Neuronal stem cell (in vitro differentiated cells): ENCODE results near the gene LSMEM2.
A peak's percentile ranks its signal among the peaks of the same experiment; 100 is the strongest.

ENCODE experiments used
- DNase-seq: peaks from one replicate; pipeline ENCODE4 v3.0.0-alpha.2; 2013; ENCODE audit warnings: low spot score
- H2AFZ ChIP-seq: one replicate; pipeline ENCODE4 v1.6.1; 2013; ENCODE audit warnings: mild to moderate bottlenecking, low read length, inconsistent platforms
- H2AK5ac ChIP-seq: 2 replicates; pipeline ENCODE4 v1.6.1; 2013; ENCODE audit warnings: low read depth, mild to moderate bottlenecking, inconsistent platforms, low read length, moderate library complexity, mixed read lengths
- H2BK120ac ChIP-seq: 2 replicates; pipeline ENCODE4 v1.6.1; 2013; ENCODE audit warnings: low read depth, mild to moderate bottlenecking, inconsistent platforms, low read length, moderate library complexity, mixed read lengths
- H2BK12ac ChIP-seq: one replicate; pipeline ENCODE4 v1.6.1; 2013; ENCODE audit warnings: low read length, inconsistent platforms
- H2BK15ac ChIP-seq: 2 replicates; pipeline ENCODE4 v1.6.1; 2013; ENCODE audit warnings: mild to moderate bottlenecking, low read length, inconsistent platforms, mixed read lengths
- H2BK5ac ChIP-seq: one replicate; pipeline ENCODE4 v1.6.1; 2013; ENCODE audit warnings: inconsistent platforms, mild to moderate bottlenecking, low read length, moderate library complexity
- H3K14ac ChIP-seq: one replicate; pipeline ENCODE4 v1.6.1; 2013; ENCODE audit warnings: low read length, inconsistent platforms
- H3K18ac ChIP-seq: 2 replicates; pipeline ENCODE4 v1.6.1; 2013; ENCODE audit warnings: low read length, inconsistent platforms
- H3K23ac ChIP-seq: 2 replicates; pipeline ENCODE4 v1.6.1; 2013; ENCODE audit warnings: low read depth, mild to moderate bottlenecking, mixed read lengths, low read length, inconsistent platforms; ENCODE audit not compliant: poor library complexity
- H3K27ac ChIP-seq: replicated peaks from 3 replicates; pipeline ENCODE4 v1.5.1; 2013; ENCODE audit warnings: low read length, inconsistent platforms
- H3K27me3 ChIP-seq, 3 experiments: 2 replicates each; pipeline ENCODE4 v1.6.1; 2013; ENCODE audit warnings: low read length in 3 of 3, mild to moderate bottlenecking in 2 of 3, inconsistent platforms in 1 of 3, low read depth in 1 of 3, mixed read lengths in 1 of 3, moderate library complexity in 1 of 3; ENCODE audit not compliant: control insufficient read depth in 3 of 3, insufficient read depth in 3 of 3
- H3K36me3 ChIP-seq, 2 donors: replicated peaks in 1 of 2; 2 replicates each; pipeline ENCODE4 v1.6.1; 2013; ENCODE audit warnings: low read length in 2 of 2; ENCODE audit not compliant: control insufficient read depth in 2 of 2, insufficient read depth in 2 of 2
- H3K4ac ChIP-seq: 2 replicates; pipeline ENCODE4 v1.6.1; 2013; ENCODE audit warnings: inconsistent platforms, mild to moderate bottlenecking, low read length, moderate library complexity
- H3K4me1 ChIP-seq, 2 donors: 1 replicate in 1 of 2; 2 replicates in 1 of 2; pipeline ENCODE4 v1.6.1; 2013; ENCODE audit warnings: low read length in 2 of 2, low read depth in 1 of 2; ENCODE audit not compliant: control insufficient read depth in 2 of 2, insufficient read depth in 1 of 2
- H3K4me2 ChIP-seq: one replicate; pipeline ENCODE4 v1.6.1; 2013; ENCODE audit warnings: mild to moderate bottlenecking, low read length, inconsistent platforms; ENCODE audit not compliant: insufficient read depth, poor library complexity, severe bottlenecking
- H3K4me3 ChIP-seq, 2 donors: 2 replicates each; pipeline ENCODE4 v1.5.1; 2013; ENCODE audit warnings: low read length in 2 of 2, mild to moderate bottlenecking in 2 of 2, inconsistent platforms in 1 of 2, moderate library complexity in 1 of 2
- H3K79me1 ChIP-seq: one replicate; pipeline ENCODE4 v1.6.1; 2013; ENCODE audit warnings: low read depth, mild to moderate bottlenecking, inconsistent platforms, low read length, moderate library complexity
- H3K9ac ChIP-seq: one replicate; pipeline ENCODE4 v1.6.1; 2013; ENCODE audit warnings: mild to moderate bottlenecking, low read depth, low read length, inconsistent platforms; ENCODE audit not compliant: poor library complexity
- H3K9me3 ChIP-seq, 2 donors: replicated peaks in 1 of 2; 2 replicates each; pipeline versions ENCODE3 to v1.6.1; 2013; ENCODE audit warnings: low read length in 2 of 2, mild to moderate bottlenecking in 2 of 2, inconsistent platforms in 1 of 2, low read depth in 1 of 2, mixed read lengths in 1 of 2, moderate library complexity in 1 of 2; ENCODE audit not compliant: control insufficient read depth in 2 of 2, insufficient read depth in 1 of 2
- H4K8ac ChIP-seq: one replicate; pipeline ENCODE4 v1.6.1; 2013; ENCODE audit warnings: low read depth, mild to moderate bottlenecking, inconsistent platforms, low read length, moderate library complexity
- H4K91ac ChIP-seq: one replicate; pipeline ENCODE4 v1.6.1; 2013; ENCODE audit warnings: low read length, low read depth, mild to moderate bottlenecking, inconsistent platforms; ENCODE audit not compliant: poor library complexity
- WGBS, 2 donors: extraction: QIAGEN DNeasy Blood & Tissue Kit; methylation state at CpG; one replicate each; pipeline ENCODE4 v1.1.7; 2013; ENCODE audit warnings: missing lambda C conversion rate in 2 of 2, mixed read lengths in 1 of 2; ENCODE audit not compliant: insufficient read length in 2 of 2, insufficient replicate concordance in 1 of 2; ENCODE audit errors: extremely low coverage in 2 of 2; 5-methylcytosine and 5-hydroxymethylcytosine counted together

LSMEM2 gene

DNA sequence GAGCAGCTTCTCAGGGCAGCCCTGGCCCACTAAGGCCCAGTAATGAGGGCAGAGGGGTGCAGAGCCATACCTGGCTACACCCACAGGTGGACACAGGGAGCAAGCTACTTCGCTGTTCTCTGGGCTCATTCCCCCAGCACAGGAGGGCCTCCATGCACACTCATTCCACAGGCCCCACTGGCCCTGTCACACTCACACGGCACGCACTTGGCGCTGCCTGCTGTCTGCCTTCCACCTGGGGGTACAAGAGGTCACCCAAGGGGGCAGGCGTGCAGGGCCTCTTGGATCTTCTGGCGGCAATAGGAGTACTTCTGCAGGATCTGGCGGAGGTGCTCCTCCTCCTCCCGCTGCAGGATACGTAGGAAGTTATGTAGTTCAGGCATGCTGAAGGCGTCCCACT lies 51.4 kb downstream of the LSMEM2 start:
- Histone ChIP-seq H4K8ac (peak overlapping the region; percentile 70), H3K36me3 (peaks cover 40 to 70% of the 10 kb centered on the region in 2 donors), H3K27me3 (no peaks in the 10 kb centered on the region), H3K9ac (no peak overlapping the region), H3K27ac (no peak overlapping the region), H2BK5ac (no peak overlapping the region), H2AFZ (no peak overlapping the region), H3K4me1 (peaks cover 3 to 6% of the 10 kb centered on the region in 2 donors), H3K18ac (no peak overlapping the region), H3K4ac (no peak overlapping the region), H3K14ac (no peak overlapping the region), H2BK15ac (no peak overlapping the region), H3K79me1 (peaks cover 10% of the 10 kb centered on the region), H3K4me3 (peak overlapping the region in 1 of 2 donors; percentile 28), H4K91ac (no peak overlapping the region), H2BK12ac (no peak overlapping the region), H2AK5ac (no peak overlapping the region), H3K23ac (no peak overlapping the region), H3K4me2 (no peak overlapping the region), H3K9me3 (no peaks in the 10 kb centered on the region), H2BK120ac (no peak overlapping the region)
- no CpG with 5 or more reads among the region's 10 CpGs for WGBS, 2 donors
- no peak for DNase-seq

DNA sequence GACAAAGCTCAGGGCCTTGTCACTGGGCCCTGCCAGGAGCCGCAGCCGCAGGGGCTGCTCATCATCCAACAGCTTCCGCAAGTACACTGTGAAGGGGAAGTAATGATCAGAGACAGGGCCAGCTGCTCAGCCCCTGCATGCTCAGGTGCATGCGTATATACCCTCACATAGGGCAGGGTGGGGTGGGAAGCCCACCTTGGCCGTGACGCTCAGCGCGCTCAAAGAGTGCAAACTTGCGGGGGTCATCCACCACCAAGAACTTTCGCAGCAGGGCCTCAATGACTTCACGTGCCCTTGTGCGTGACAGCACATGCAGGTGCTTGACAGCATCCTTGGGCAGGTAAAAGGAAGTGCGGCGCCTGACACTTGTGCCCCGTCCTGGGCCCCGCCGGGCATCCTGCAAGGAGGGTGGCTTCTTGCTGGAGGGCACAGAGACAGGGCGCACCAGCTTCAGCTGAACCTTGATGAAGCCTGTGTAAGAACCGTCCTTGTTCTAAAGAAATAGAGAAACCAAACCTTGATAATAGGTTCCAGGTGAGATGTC lies 52.5 kb downstream of the LSMEM2 start:
- no peak overlapping the region for H3K18ac ChIP-seq
- no peak overlapping the region for H2BK120ac ChIP-seq
- no peak overlapping the region for H4K8ac ChIP-seq
- H3K4me1 ChIP-seq: peaks cover 9 to 14% of the 10 kb centered on the region in 2 donors
- no peak overlapping the region for H2BK12ac ChIP-seq
- H2AK5ac ChIP-seq: no peak overlapping the region
- H3K9ac ChIP-seq: no peak overlapping the region
- no peak overlapping the region for H3K4ac ChIP-seq
- H2BK15ac ChIP-seq: no peak overlapping the region
- no peaks in the 10 kb centered on the region for H3K9me3 ChIP-seq
- no peak overlapping the region for H4K91ac ChIP-seq
- H2BK5ac ChIP-seq: no peak overlapping the region
- WGBS, 2 donors: no CpG with 5 or more reads among the region's 19 CpGs
- H3K4me2 ChIP-seq: no peak overlapping the region
- H3K4me3 ChIP-seq: no peak overlapping the region
- H3K27me3 ChIP-seq: no peaks in the 10 kb centered on the region
- H3K27ac ChIP-seq: no peak overlapping the region
- no peak overlapping the region for H2AFZ ChIP-seq
- H3K23ac ChIP-seq: no peak overlapping the region
- peaks cover 36 to 66% of the 10 kb centered on the region in 2 donors for H3K36me3 ChIP-seq
- no peak for DNase-seq
- no peak overlapping the region for H3K14ac ChIP-seq
- peaks cover 14% of the 10 kb centered on the region for H3K79me1 ChIP-seq

DNA sequence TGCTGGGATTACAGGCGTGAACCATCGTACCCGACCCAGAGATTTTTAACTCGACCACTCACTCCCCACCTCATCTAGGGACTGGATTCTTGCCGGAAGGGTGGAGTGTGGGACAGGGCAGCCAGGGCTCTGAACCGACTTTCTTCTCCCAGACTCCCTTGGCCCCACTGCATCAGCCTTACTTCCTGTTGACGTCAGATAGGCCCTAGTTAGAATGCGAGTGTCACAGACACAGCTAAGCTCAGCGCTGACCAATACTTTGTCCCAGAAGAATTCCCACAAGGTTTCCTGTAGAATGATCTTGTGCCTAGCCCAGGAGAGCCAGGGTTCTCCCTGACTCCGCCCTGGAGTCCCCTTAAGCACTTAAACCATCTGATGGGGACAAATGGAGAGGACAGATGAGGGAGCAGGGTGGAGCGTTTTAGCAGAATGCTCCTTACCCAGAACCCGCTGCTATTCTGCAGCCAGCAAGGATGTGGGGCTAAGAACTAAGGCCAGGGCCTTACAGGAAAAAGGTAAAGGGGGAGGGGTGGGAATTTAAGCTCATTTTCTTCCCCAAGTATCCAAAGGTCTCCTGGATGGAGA lies 54.9 kb downstream of the LSMEM2 start:
- H3K18ac ChIP-seq: no peak overlapping the region
- no peak overlapping the region for H2BK5ac ChIP-seq
- H3K4me1 ChIP-seq: peaks cover 10 to 14% of the 10 kb centered on the region in 2 donors
- H3K14ac ChIP-seq: no peak overlapping the region
- H4K8ac ChIP-seq: no peak overlapping the region
- H2AK5ac ChIP-seq: no peak overlapping the region
- H3K23ac ChIP-seq: no peak overlapping the region
- H3K9me3 ChIP-seq: no peaks in the 10 kb centered on the region
- no peak overlapping the region for H3K27ac ChIP-seq
- H3K9ac ChIP-seq: no peak overlapping the region
- H3K4me3 ChIP-seq: no peak overlapping the region
- no peak overlapping the region for H4K91ac ChIP-seq
- no peak overlapping the region for H3K4me2 ChIP-seq
- no peak overlapping the region for H2BK12ac ChIP-seq
- H2BK120ac ChIP-seq: no peak overlapping the region
- H3K79me1 ChIP-seq: peaks cover 10% of the 10 kb centered on the region
- H3K27me3 ChIP-seq: peaks cover 0 to 5% (median 2%) of the 10 kb centered on the region in 3 experiments
- DNase-seq: no peak
- no peak overlapping the region for H2AFZ ChIP-seq
- no peak overlapping the region for H2BK15ac ChIP-seq
- WGBS, 2 donors: no CpG with 5 or more reads among the region's 12 CpGs
- no peak overlapping the region for H3K4ac ChIP-seq
- H3K36me3 ChIP-seq: peaks cover 36 to 62% of the 10 kb centered on the region in 2 donors

DNA sequence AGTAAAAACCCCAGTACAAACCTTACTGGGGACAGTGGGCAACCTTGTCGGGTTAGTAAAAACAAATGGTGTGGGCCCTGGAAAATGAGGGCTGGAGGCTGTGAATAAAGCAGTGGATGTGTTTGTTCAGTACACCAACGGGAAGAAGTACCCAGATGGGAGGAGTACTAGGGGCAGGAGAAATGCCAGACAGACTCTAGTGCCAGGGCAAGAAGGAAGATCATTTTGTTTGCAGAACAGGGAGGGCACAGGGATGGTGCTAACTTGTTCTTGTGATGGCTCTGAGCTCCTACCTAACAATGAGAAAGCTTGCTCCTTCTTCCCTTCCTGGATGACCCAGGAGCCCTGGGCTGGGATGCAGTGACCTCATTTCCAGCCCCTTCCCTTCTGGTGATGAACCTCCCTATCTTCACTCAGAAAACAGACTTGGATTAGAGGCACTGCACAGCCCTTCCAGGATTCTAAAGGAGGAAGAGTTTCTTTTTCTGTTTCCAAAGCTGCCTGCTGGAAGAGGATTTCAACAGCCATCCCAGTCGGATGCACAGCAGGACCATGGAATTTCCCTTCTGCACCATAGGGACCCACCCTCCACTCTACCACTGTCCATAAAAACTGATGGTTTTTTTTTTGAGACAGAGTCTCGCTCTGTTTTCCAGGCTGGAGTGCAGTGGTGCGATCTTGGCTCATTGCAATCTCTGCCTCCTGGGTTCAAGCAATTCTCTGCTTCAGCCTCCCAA lies 55.6 kb downstream of the LSMEM2 start:
- Histone ChIP-seq H3K27me3 (peaks cover 0 to 11% (median 5%) of the 10 kb centered on the region in 3 experiments), H3K27ac (no peak overlapping the region), H2BK120ac (no peak overlapping the region), H3K9me3 (no peaks in the 10 kb centered on the region), H2BK12ac (no peak overlapping the region), H2AK5ac (no peak overlapping the region), H3K36me3 (peaks cover 33 to 58% of the 10 kb centered on the region in 2 donors), H3K4me2 (no peak overlapping the region), H2AFZ (no peak overlapping the region), H3K18ac (no peak overlapping the region), H3K9ac (peak overlapping the region; percentile 26), H4K91ac (no peak overlapping the region), H2BK5ac (no peak overlapping the region), H3K14ac (no peak overlapping the region), H3K4me3 (no peak overlapping the region), H4K8ac (no peak overlapping the region), H3K79me1 (peaks cover 10% of the 10 kb centered on the region), H3K4ac (no peak overlapping the region), H3K4me1 (peaks cover 10 to 14% of the 10 kb centered on the region in 2 donors), H3K23ac (no peak overlapping the region), H2BK15ac (no peak overlapping the region)
- no peak for DNase-seq
- WGBS, 2 donors: no CpG with 5 or more reads among the region's 5 CpGs
